Gastroesophageal sphincter (tissue), 4 donors: ENCODE results near the gene EAF1. TPM values are rescaled to one million over a fixed set of nuclear protein-coding genes. Genes with fewer than 3 reads are reported as not detected.

Experiments
- ATAC-seq: fragments of 150-250 bp; one replicate; pipeline ENCODE4 v1.9.1; 2016; ENCODE audit warnings: mild to moderate bottlenecking, moderate library complexity
- H3K27ac ChIP-seq, 4 donors: fragments of 200-600 bp; sonication (generic) in 3 of 4; 1 replicate in 3 of 4; 2 replicates in 1 of 4; pipeline ENCODE4 v1.5.1; 2016 to 2019
- H3K27me3 ChIP-seq: fragments of 200-600 bp; sonication (generic); one replicate; pipeline ENCODE4 v1.5.1; 2019
- H3K36me3 ChIP-seq, 2 donors: fragments of 200-600 bp; sonication (generic); one replicate each; pipeline ENCODE4 v1.5.1; 2019; ENCODE audit warnings: control low read depth in 1 of 2
- H3K4me1 ChIP-seq, 3 donors: fragments of 200-600 bp; sonication (generic); 1 replicate in 2 of 3; 2 replicates in 1 of 3; pipeline ENCODE4 v1.5.1; 2016 to 2019; ENCODE audit warnings: control low read depth in 2 of 3
- H3K4me3 ChIP-seq, 2 donors: fragments of 200-600 bp; sonication (generic); one replicate each; pipeline ENCODE4 v1.5.1; 2019; ENCODE audit warnings: mild to moderate bottlenecking in 1 of 2, moderate library complexity in 1 of 2
- H3K9me3 ChIP-seq, 3 donors: fragments of 200-600 bp; sonication (generic); one replicate each; pipeline ENCODE4 v1.5.1; 2017 to 2019; ENCODE audit warnings: control low read depth in 2 of 3
- EP300 ChIP-seq: sonication (generic); formaldehyde crosslinking; IDR thresholded peaks from one replicate; pipeline ENCODE4 v1.6.1; 2017; ENCODE audit warnings: antibody characterized with exemption, mild to moderate bottlenecking
- POLR2A ChIP-seq, 2 donors: fragments of 450-650 bp; IDR thresholded peaks; one replicate each; pipeline ENCODE4 v1.6.1; 2017; ENCODE audit warnings: antibody characterized with exemption in 2 of 2, mild to moderate bottlenecking in 2 of 2, moderate library complexity in 1 of 2
- POLR2AphosphoS5 ChIP-seq: sonication (generic); formaldehyde crosslinking; IDR thresholded peaks from one replicate; pipeline ENCODE4 v1.6.1; 2017; ENCODE audit warnings: antibody characterized with exemption
- WGBS, 2 donors: methylation state at CpG; one replicate each; pipeline ENCODE4 v1.1.5; 2018; ENCODE audit warnings: low coverage in 1 of 2; 5-methylcytosine and 5-hydroxymethylcytosine counted together
- total RNA-seq, 4 donors: library from RNA; depleted of rRNA; stranded (reverse); fragments of >200 nt; gene quantifications; one replicate each; pipeline ENCODE4 v1.1.0, GENCODE V29; 2016
- TF ChIP-seq, protein P1 (sequence below), 4 experiments: fragments of 200-600 bp in 2 of 4; fragments of 450-650 bp in 2 of 4; sonication (generic) in 1 of 4; IDR thresholded peaks; one replicate each; pipeline ENCODE4 v1.5.1; 2017 to 2019; ENCODE audit warnings: antibody characterized with exemption in 4 of 4, mild to moderate bottlenecking in 2 of 4, moderate library complexity in 2 of 4

Gene EAF1
- total RNA-seq, 4 donors from 2014 or later, result 10.3 to 18.6 (median 15.6) TPM

DNA sequence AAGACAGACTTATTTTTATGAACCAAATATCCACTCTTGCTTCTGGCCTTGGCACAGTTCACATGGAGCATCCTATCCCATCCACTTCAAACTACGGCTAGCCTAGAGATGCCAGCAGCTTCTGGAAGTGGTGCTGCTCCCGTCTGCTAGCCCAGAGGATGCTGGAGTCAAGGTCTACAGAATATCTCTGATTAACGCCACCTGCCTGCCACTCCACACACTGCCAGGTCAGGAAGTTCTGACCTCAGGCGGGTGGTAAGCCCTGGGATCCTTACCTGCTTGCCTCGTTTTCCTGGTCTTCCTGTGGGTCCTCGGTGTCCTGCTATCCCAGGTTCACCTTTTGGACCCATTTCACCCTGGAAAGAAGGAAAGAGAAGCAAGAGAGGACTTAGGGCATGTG is 42.9 kb downstream of the EAF1 start:
- ATAC-seq, result no peak
- H3K36me3 ChIP-seq, result peaks cover 0 to 10% of the 10 kb centered on the region in 2 donors
- WGBS, 2 donors, result 92% methylated on average over 6 of the region's 6 CpGs; no CpG with 5 or more reads in 1 of the 2 donors

DNA sequence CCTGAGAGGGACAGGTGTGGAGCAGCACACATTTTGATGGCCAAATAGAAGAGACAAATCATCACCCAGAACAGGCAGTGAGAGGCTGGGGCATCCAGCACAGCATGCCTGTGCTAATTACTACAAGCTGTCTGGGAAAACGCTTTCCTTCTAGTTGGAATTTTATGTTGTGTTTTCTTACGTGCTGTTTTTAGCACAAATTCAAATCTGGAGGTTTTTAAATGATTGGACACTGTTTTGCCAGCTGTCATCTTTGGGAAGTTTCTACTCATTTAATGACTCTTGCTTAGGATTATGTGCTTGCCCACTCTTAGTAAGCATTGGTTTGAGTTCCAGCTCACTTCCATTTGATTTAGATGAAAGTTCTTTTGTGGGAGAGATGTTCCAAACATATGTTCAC is 43.5 kb downstream of the EAF1 start:
- H3K4me3 ChIP-seq, result no peak overlapping the region
- H3K36me3 ChIP-seq, result peaks cover 0 to 10% of the 10 kb centered on the region in 2 donors
- WGBS, 2 donors, result 89 to 97% methylated on average over 2 of the region's 2 CpGs
- H3K9me3 ChIP-seq, result no peaks in the 10 kb centered on the region
- TF ChIP-seq POLR2A (IDR thresholded peaks at IDR 0.05) (no peak), EP300 (no peak), POLR2AphosphoS5 (no peak)
- TF ChIP-seq, protein P1, sequence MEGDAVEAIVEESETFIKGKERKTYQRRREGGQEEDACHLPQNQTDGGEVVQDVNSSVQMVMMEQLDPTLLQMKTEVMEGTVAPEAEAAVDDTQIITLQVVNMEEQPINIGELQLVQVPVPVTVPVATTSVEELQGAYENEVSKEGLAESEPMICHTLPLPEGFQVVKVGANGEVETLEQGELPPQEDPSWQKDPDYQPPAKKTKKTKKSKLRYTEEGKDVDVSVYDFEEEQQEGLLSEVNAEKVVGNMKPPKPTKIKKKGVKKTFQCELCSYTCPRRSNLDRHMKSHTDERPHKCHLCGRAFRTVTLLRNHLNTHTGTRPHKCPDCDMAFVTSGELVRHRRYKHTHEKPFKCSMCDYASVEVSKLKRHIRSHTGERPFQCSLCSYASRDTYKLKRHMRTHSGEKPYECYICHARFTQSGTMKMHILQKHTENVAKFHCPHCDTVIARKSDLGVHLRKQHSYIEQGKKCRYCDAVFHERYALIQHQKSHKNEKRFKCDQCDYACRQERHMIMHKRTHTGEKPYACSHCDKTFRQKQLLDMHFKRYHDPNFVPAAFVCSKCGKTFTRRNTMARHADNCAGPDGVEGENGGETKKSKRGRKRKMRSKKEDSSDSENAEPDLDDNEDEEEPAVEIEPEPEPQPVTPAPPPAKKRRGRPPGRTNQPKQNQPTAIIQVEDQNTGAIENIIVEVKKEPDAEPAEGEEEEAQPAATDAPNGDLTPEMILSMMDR (IDR thresholded peaks at IDR 0.05), result no peak
- H3K27ac ChIP-seq, result no peak overlapping the region
- H3K27me3 ChIP-seq, result no peaks in the 10 kb centered on the region
- ATAC-seq, result no peak
- H3K4me1 ChIP-seq, result no peaks in the 10 kb centered on the region

More for the DNA sequence above, 42.9 kb downstream of the EAF1 start:
- Histone ChIP-seq H3K27me3 (no peaks in the 10 kb centered on the region), H3K9me3 (no peaks in the 10 kb centered on the region), H3K4me3 (no peak overlapping the region), H3K27ac (no peak overlapping the region), H3K4me1 (no peaks in the 10 kb centered on the region)
- TF ChIP-seq POLR2A (IDR thresholded peaks at IDR 0.05) (no peak), POLR2AphosphoS5 (no peak), EP300 (no peak)
- TF ChIP-seq, protein P1 (IDR thresholded peaks at IDR 0.05), result no peak

DNA sequence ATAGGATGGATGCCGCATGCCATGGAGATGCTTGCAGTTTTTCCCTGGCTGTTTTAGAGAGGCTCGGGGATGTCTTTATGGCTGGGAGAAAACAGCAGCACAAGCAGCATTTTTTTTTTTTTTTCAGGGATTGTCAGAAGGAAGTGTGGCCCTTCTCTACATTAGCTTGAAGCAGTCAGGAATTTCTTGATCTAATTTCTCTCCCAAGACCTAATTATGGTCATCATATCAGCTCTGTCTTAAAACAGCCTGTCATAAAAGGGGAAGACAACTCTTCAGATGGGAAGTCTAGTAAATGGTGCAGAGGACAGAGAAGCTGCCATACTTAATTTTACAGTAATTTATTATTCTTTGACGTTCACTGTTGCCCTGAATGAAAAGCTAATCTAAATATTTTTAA is 44.5 kb downstream of the EAF1 start:
- TF ChIP-seq, protein P1 (IDR thresholded peaks at IDR 0.05), result no peak
- TF ChIP-seq POLR2A (IDR thresholded peaks at IDR 0.05) (no peak), EP300 (no peak), POLR2AphosphoS5 (no peak)
- no peaks in the 10 kb centered on the region for H3K4me1 ChIP-seq
- H3K36me3 ChIP-seq, result peaks cover 0 to 10% of the 10 kb centered on the region in 2 donors
- no peaks in the 10 kb centered on the region for H3K27me3 ChIP-seq
- H3K4me3 ChIP-seq, result no peak overlapping the region
- H3K27ac ChIP-seq, result no peak overlapping the region
- ATAC-seq, result no peak
- no peaks in the 10 kb centered on the region for H3K9me3 ChIP-seq
- WGBS, 2 donors, result 68 to 88% methylated on average over 3 of the region's 3 CpGs

DNA sequence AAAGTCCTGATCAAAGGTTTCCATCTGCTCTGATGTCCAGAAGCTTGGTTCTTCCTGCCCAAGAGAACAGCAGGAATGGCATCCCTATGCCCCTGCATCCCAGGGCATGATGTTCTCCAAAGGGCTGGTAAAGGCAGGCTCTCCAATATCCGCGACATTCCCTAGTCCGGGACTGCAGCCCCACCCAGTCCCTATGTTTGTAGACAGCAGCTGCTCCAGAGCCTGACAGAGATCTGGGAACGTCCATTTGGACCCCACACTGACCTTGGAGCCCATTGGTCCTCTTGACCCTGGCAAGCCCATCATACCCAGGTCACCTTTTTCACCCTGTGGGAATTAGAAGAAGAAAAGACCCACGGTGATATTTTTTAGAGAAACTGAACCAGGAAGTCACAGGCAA is 47.8 kb downstream of the EAF1 start:
- Histone ChIP-seq H3K27ac (no peak overlapping the region), H3K4me1 (no peaks in the 10 kb centered on the region), H3K9me3 (no peaks in the 10 kb centered on the region), H3K4me3 (no peak overlapping the region), H3K36me3 (peaks cover 0 to 10% of the 10 kb centered on the region in 2 donors), H3K27me3 (no peaks in the 10 kb centered on the region)
- no peak for ATAC-seq
- TF ChIP-seq POLR2AphosphoS5, result no peak
- no peak for TF ChIP-seq EP300
- TF ChIP-seq, protein P1 (IDR thresholded peaks at IDR 0.05), result no peak
- no peak for TF ChIP-seq POLR2A (IDR thresholded peaks at IDR 0.05)
- WGBS, 2 donors, result 38 to 94% methylated on average over 4 to 5 of the region's 5 CpGs

DNA sequence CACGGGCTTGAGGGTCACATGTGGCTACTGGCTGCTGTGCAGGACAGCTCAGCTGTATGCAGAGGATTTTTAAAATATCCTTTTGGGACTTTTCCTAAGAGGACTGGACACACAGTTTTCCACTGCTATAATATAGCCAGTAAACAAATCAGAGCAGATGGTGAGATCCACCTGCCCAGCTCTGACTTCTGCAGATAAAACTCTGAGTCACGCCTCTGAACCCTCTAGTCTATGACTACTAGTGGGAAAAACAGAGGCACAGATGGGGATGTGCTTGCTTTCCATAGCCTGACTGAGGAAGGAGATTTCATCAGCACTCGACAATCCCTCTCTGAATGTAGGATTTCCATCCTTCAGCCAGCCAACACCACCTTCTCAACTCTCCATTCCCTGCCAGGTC is 49.0 kb downstream of the EAF1 start:
- Histone ChIP-seq H3K4me3 (no peak overlapping the region), H3K4me1 (no peaks in the 10 kb centered on the region), H3K27me3 (no peaks in the 10 kb centered on the region), H3K27ac (no peak overlapping the region), H3K36me3 (peaks cover 0 to 2% of the 10 kb centered on the region in 2 donors), H3K9me3 (no peaks in the 10 kb centered on the region)
- TF ChIP-seq POLR2AphosphoS5 (no peak), POLR2A (IDR thresholded peaks at IDR 0.05) (no peak), EP300 (no peak)
- TF ChIP-seq, protein P1 (IDR thresholded peaks at IDR 0.05), result no peak
- WGBS, 2 donors, result 40 to 67% methylated on average over 1 of the region's 3 CpGs
- no peak for ATAC-seq
